ENCODE results near the gene SDHB. TPM values are rescaled to one million over a fixed set of nuclear protein-coding genes. Genes with fewer than 3 reads are reported as not detected.

SDHB gene
- total and polyA plus RNA-seq, 2 of the 13 experiments (the other 11 are each of a cell fraction or from before 2014, with no cell fraction given) = 136 to 142 TPM

GRCh38 chr1:16979475-16980327 lies 74.1 kb downstream of the SDHB start:
- BruUV-seq (replicated peaks) = no TSS peak
- no peaks in the 10 kb centered on the region for H3K79me2 ChIP-seq (ENCODE audit: insufficient read depth, low read length)
- H3K4me2 ChIP-seq (ENCODE audit: low read depth, low read length) = peak overlapping the region; percentile 36; the same call in 1 of the 2 replicates
- ChIA-PET CTCF (ENCODE audit: low intra/inter-chr PET ratio, low total read pairs) (no interaction called here), POLR2A (no interaction called here)
- no peak for ATAC-seq
- peak overlapping the region in 2 of 3 experiments; percentile 34 to 54; a peak in 3 of 6 replicates for H3K4me3 ChIP-seq (replicated peaks in 1 of 3; ENCODE audit: insufficient read depth in 1 of 3, low read depth in 2 of 3, low read length in 3 of 3)
- no peaks in the 10 kb centered on the region for H3K9me3 ChIP-seq (ENCODE audit: low read length)
- peaks cover 4 to 30% of the 10 kb centered on the region in 2 experiments; a peak in 3 of 5 replicates for H3K27me3 ChIP-seq (ENCODE audit: control insufficient read depth in 1 of 2, insufficient read depth in 2 of 2, low read length in 2 of 2)
- no peak overlapping the region for H3K27ac ChIP-seq (ENCODE audit: extremely low read length, insufficient read depth, low read length)
- no peak overlapping the region for H3K9ac ChIP-seq (ENCODE audit: insufficient read depth, low read depth, low read length)
- no peak for FAIRE-seq
- intact Hi-C loops (cut with micrococcal nuclease; ENCODE audit: unreplicated experiment) = no loop called here
- no peaks in the 10 kb centered on the region for H4K20me1 ChIP-seq (ENCODE audit: insufficient read depth, low read length)
- peaks cover 41% of the 10 kb centered on the region for H3K4me1 ChIP-seq (ENCODE audit: insufficient read depth, low read length)
- 32% methylated on average over 30 of the region's 44 CpGs for WGBS (ENCODE audit: low lambda C conversion rate)
- no peak overlapping the region for H2AFZ ChIP-seq (ENCODE audit: low read length)
- no peak for DNase-seq (ENCODE audit: low spot score)
- no peaks in the 10 kb centered on the region for H3K36me3 ChIP-seq (replicated peaks in 1 of 2; ENCODE audit: control insufficient read depth in 1 of 2, insufficient read depth in 2 of 2, low read length in 2 of 2)
- in situ Hi-C loops (cut with HindIII; ENCODE audit: extremely low pct_ligation_motif_present, low pct_unique_long_range_greater_than_20kb) = no loop called here
- TF ChIP-seq MTA3 (CRISPR knock-in tag; IDR thresholded peaks at IDR 0.05) (no peak), SP4 (CRISPR knock-in tag; IDR thresholded peaks at IDR 0.05) (no peak), TERF1 (CRISPR knock-in tag; IDR thresholded peaks at IDR 0.05) (no peak), ZNF563 (CRISPR knock-in tag; IDR thresholded peaks at IDR 0.05) (no peak), PHB2 (IDR thresholded peaks at IDR 0.05; ENCODE audit: partially characterized antibody) (no peak), ZKSCAN1 (IDR thresholded peaks at IDR 0.05; ENCODE audit: low read length) (no peak), ZNF30 (CRISPR knock-in tag; IDR thresholded peaks at IDR 0.05) (no peak), ZSCAN5A (CRISPR knock-in tag; IDR thresholded peaks at IDR 0.05; ENCODE audit: borderline replicate concordance) (no peak), RNF2 (conservative IDR thresholded peaks at IDR 0.05; ENCODE audit: low read depth) (no peak), ZBTB38 (CRISPR knock-in tag; IDR thresholded peaks at IDR 0.05) (no peak), TBX3 (IDR thresholded peaks at IDR 0.05; ENCODE audit: borderline replicate concordance) (no peak), ZNF24 (IDR thresholded peaks at IDR 0.05) (no peak), ZNF33B (CRISPR knock-in tag; IDR thresholded peaks at IDR 0.05) (no peak), ZNF367 (CRISPR knock-in tag; IDR thresholded peaks at IDR 0.05; ENCODE audit: borderline replicate concordance) (no peak)
- TF ChIP-seq, protein P1, sequence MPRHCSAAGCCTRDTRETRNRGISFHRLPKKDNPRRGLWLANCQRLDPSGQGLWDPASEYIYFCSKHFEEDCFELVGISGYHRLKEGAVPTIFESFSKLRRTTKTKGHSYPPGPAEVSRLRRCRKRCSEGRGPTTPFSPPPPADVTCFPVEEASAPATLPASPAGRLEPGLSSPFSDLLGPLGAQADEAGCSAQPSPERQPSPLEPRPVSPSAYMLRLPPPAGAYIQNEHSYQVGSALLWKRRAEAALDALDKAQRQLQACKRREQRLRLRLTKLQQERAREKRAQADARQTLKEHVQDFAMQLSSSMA (CRISPR knock-in tag; IDR thresholded peaks at IDR 0.05) = no peak

All from HepG2 (cell line).